Karpas-422 (cell line): ENCODE results near the gene CHMP4B. TPM values are rescaled to one million over a fixed set of nuclear protein-coding genes. Genes with fewer than 3 reads are reported as not detected.

Source experiments
- total RNA-seq: library from RNA; depleted of rRNA; stranded (reverse); fragments of >200 nt; shearing (Covaris generic); gene quantifications from 2 replicates; pipeline ENCODE4 v1.2.3, GENCODE V29; 2014; ENCODE audit warnings: low replicate concordance; rRNA removed

CHMP4B gene
- total RNA-seq, 1 experiment from 2014 or later: 33.8 TPM

Other genes with a start within 250 kb of the CHMP4B start
- gene C20orf144, start 149.0 kb upstream of the CHMP4B start, total RNA-seq: 0.45 and 0.69 TPM in 2 replicates
- gene ACTL10, start 144.4 kb upstream of the CHMP4B start, total RNA-seq: 2.5 and 9.2 TPM in 2 replicates
- 38.2 and 89.2 TPM in 2 replicates for gene NECAB3, start 136.9 kb upstream of the CHMP4B start, total RNA-seq
- 19.2 and 37.2 TPM in 2 replicates for gene E2F1, start 125.0 kb upstream of the CHMP4B start, total RNA-seq
- 3.8 and 4.7 TPM in 2 replicates for gene PXMP4, start 91.0 kb upstream of the CHMP4B start, total RNA-seq
- 3.0 and 4.9 TPM in 2 replicates for gene ZNF341, start 79.4 kb upstream of the CHMP4B start, total RNA-seq
- gene RALY, start 182.6 kb downstream of the CHMP4B start, total RNA-seq: 78.8 and 116 TPM in 2 replicates